GM12878 (cell line): ENCODE results near the gene YTHDF1. TPM values are rescaled to one million over a fixed set of nuclear protein-coding genes. Genes with fewer than 3 reads are reported as not detected.
A peak's percentile ranks its signal among the peaks of the same experiment; 100 is the strongest.

Source experiments
- ATAC-seq: fragments of 200-7000 bp; cut with Tn5 transposase; 3 replicates; pipeline ENCODE4 v1.9.1; 2020; ENCODE audit warnings: mild to moderate bottlenecking, moderate library complexity
- BruUV-seq: library from RNA; stranded (reverse); fragments of 400-500 nt; replicated peaks from 2 replicates; lab custom pipeline; 2021; lab: Mats Ljungman, UMichigan
- CTCF ChIA-PET: fragments of 300-600 bp; sonication (Branson Sonifier 250); formaldehyde crosslinking; extraction: SDS; loops from one replicate; lab custom pipeline; 2021; ENCODE audit warnings: inconsistent platforms; lab: Yijun Ruan, JAX
- POLR2A ChIA-PET: fragments of 350-600 bp; formaldehyde crosslinking; extraction: SDS; loops from one replicate; lab custom pipeline; 2021; ENCODE audit warnings: inconsistent platforms; lab: Charles Lee
- RAD21 ChIA-PET: fragments of 300-600 bp; sonication (Branson Sonifier 250); formaldehyde crosslinking; loops from one replicate; lab custom pipeline; 2023; ENCODE audit warnings: antibody characterized with exemption; ENCODE audit not compliant: unreplicated experiment; lab: Charles Lee
- SMC1A ChIA-PET: fragments of 300-600 bp; sonication (Branson Sonifier 250); formaldehyde crosslinking; loops from one replicate; lab custom pipeline; 2023; ENCODE audit not compliant: unreplicated experiment, uncharacterized antibody; lab: Charles Lee
- DNase-seq: peaks from one replicate; pipeline ENCODE4 v3.0.0-alpha.2; 2011; ENCODE audit warnings: low read depth, low spot score
- FAIRE-seq: peaks from 3 replicates; lab custom pipeline; 2011; peaks lifted over from hg19 to GRCh38; lab: Jason Lieb, UNC
- H2AFZ ChIP-seq: 2 replicates; pipeline ENCODE4 v1.6.0; 2011; ENCODE audit warnings: low read depth, low read length, control low read depth; ENCODE audit not compliant: control insufficient read depth
- H3K27ac ChIP-seq: 2 replicates; pipeline ENCODE4 v1.5.1; 2011; ENCODE audit warnings: control low read depth; ENCODE audit not compliant: control insufficient read depth, insufficient read depth
- H3K27me3 ChIP-seq, 2 experiments: replicated peaks in 1 of 2; 2 replicates each; pipeline versions ENCODE4 v1.6.0 to v1.6.1; 2011; ENCODE audit warnings: low read length in 1 of 2; ENCODE audit not compliant: control insufficient read depth in 2 of 2, insufficient read depth in 2 of 2
- H3K36me3 ChIP-seq, 2 experiments: 2 replicates each; pipeline ENCODE4 v1.5.1; 2011; ENCODE audit warnings: low read length in 1 of 2; ENCODE audit not compliant: control insufficient read depth in 2 of 2, insufficient read depth in 2 of 2
- H3K4me1 ChIP-seq: 2 replicates; pipeline ENCODE4 v1.6.1; 2011; ENCODE audit warnings: mild to moderate bottlenecking, low read length, moderate library complexity, mixed read lengths; ENCODE audit not compliant: control insufficient read depth, insufficient read depth
- H3K4me2 ChIP-seq: 2 replicates; pipeline ENCODE4 v1.6.0; 2011; ENCODE audit warnings: control low read depth; ENCODE audit not compliant: control insufficient read depth, insufficient read depth
- H3K4me3 ChIP-seq: fragments of 200-600 bp; sonication (generic); 2 replicates; pipeline ENCODE4 v1.5.1; 2016
- H3K79me2 ChIP-seq: 2 replicates; pipeline ENCODE4 v1.6.0; 2011; ENCODE audit warnings: low read length; ENCODE audit not compliant: control insufficient read depth, insufficient read depth
- H3K9ac ChIP-seq: 2 replicates; pipeline ENCODE4 v1.8.0; 2011; ENCODE audit warnings: low read length, control low read depth, mixed read lengths; ENCODE audit not compliant: control insufficient read depth, insufficient read depth
- H3K9me3 ChIP-seq: replicated peaks from 3 replicates; pipeline ENCODE4 v1.5.1; 2011; ENCODE audit warnings: mild to moderate bottlenecking, low read length; ENCODE audit not compliant: control insufficient read depth, insufficient read depth
- H4K20me1 ChIP-seq: 2 replicates; pipeline ENCODE4 v1.6.0; 2011; ENCODE audit not compliant: control insufficient read depth, insufficient read depth
- IRF5 ChIP-seq: fragments of 450-650 bp; IDR thresholded peaks from 2 replicates; pipeline ENCODE4 v1.6.1; 2017; ENCODE audit warnings: borderline replicate concordance
- KDM1A ChIP-seq: fragments of 200-600 bp; sonication (generic); IDR thresholded peaks from 2 replicates; pipeline ENCODE4 v1.6.1; 2016; ENCODE audit warnings: borderline replicate concordance
- MEF2A ChIP-seq: IDR thresholded peaks from 2 replicates; pipeline ENCODE4 v1.6.1; 2011; ENCODE audit warnings: low read depth, mild to moderate bottlenecking, low read length, moderate library complexity; ENCODE audit not compliant: insufficient read depth
- SRF ChIP-seq, 2 experiments: IDR thresholded peaks; 2 replicates each; pipeline ENCODE4 v1.6.1; 2011; ENCODE audit warnings: low read depth in 2 of 2, low read length in 2 of 2, mild to moderate bottlenecking in 1 of 2, moderate library complexity in 1 of 2
- SUZ12 ChIP-seq: fragments of 200-600 bp; sonication (generic); IDR thresholded peaks from one replicate; pipeline ENCODE4 v1.6.1; 2018; ENCODE audit warnings: antibody characterized with exemption, mild to moderate bottlenecking; ENCODE audit not compliant: unreplicated experiment
- YBX1 ChIP-seq: fragments of 450-650 bp; IDR thresholded peaks from 2 replicates; pipeline ENCODE4 v1.6.1; 2016; ENCODE audit warnings: antibody characterized with exemption
- ZNF592 ChIP-seq: fragments of 450-650 bp; IDR thresholded peaks from 2 replicates; pipeline ENCODE4 v1.6.1; 2017; ENCODE audit warnings: mild to moderate bottlenecking, moderate library complexity
- WGBS: methylation state at CpG from one replicate; pipeline ENCODE4 v1.1.6; 2016; ENCODE audit warnings: low lambda C conversion rate; ENCODE audit not compliant: insufficient replicate concordance, insufficient coverage; ENCODE audit errors: missing lambda C conversion rate; 5-methylcytosine and 5-hydroxymethylcytosine counted together
- in situ Hi-C: fragments of 300-500 bp; cut with MboI; formaldehyde crosslinking; loops from 9 replicates; pipeline ENCODE4 v1.14.3; 2018; ENCODE audit warnings: mixed read lengths
- intact Hi-C: fragments of 100-400 bp; cut with micrococcal nuclease; formaldehyde crosslinking; loops from one replicate; pipeline ENCODE4 v1.14.2; 2022; ENCODE audit not compliant: unreplicated experiment
- polyA plus RNA-seq, 11 experiments: library from polyadenylated mRNA; depleted of rRNA in 4 of 11; unstranded in 6 of 11; stranded (reverse) in 5 of 11; fragments of >200 nt; fragmentation: Nextera tagmentation in 4 of 11; fragmentation: Illumina TruSeq in 1 of 11; extraction: Ambion mirVana in 4 of 11; extraction: Trizol in 1 of 11; gene quantifications; 1 replicate in 1 of 11; 2 replicates in 10 of 11; pipeline versions ENCODE4 v1.2.1 to v1.2.3, GENCODE V29; 2011 to 2016; ENCODE audit warnings: inconsistent platforms in 2 of 11, missing spikeins in 2 of 11, low read depth in 1 of 11
- total RNA-seq, 4 experiments: library from RNA; depleted of rRNA in 3 of 4; stranded (reverse); fragments of >200 nt in 3 of 4; fragmentation: Illumina TruSeq in 1 of 4; extraction: Trizol in 1 of 4; gene quantifications; 2 replicates each; pipeline versions ENCODE4 v1.2.1 to v1.2.3, GENCODE V29; 2013 to 2021

YTHDF1 gene
- total and polyA plus RNA-seq, 10 of the 15 experiments (the other 5 are each of a cell fraction or from before 2014, with no cell fraction given) = 4.6 to 37.8 (median 20.5) TPM

- 13% methylated on average over 40 of the region's 77 CpGs for WGBS
- Histone ChIP-seq H3K27ac (no peak overlapping the region), H3K4me1 (no peaks in the 10 kb centered on the region), H3K27me3 (peaks cover 19 to 21% of the 10 kb centered on the region in 2 experiments), H3K36me3 (no peaks in the 10 kb centered on the region)
- intact Hi-C loops = no loop called here
- in situ Hi-C loops = no loop called here
- SMC1A ChIA-PET = no interaction called here
- TF ChIP-seq SRF (IDR thresholded peaks at IDR 0.05; ENCODE audit: low read depth in 2 of 2, low read length in 2 of 2) (no peak), MEF2A (no peak), IRF5 (no peak), SUZ12 (peak; percentile 83), ZNF592 (no peak), YBX1 (no peak), KDM1A (no peak)
- TF ChIP-seq, all 136 proteins: peak for 1
- Histone ChIP-seq H3K79me2 (no peaks in the 10 kb centered on the region), H3K4me3 (no peak overlapping the region), H3K4me2 (no peak overlapping the region), H2AFZ (no peak overlapping the region), H3K9ac (no peak overlapping the region), H3K9me3 (no peaks in the 10 kb centered on the region), H4K20me1 (no peaks in the 10 kb centered on the region)
- FAIRE-seq (no peak), DNase-seq (no peak), ATAC-seq (no peak)
- ChIA-PET CTCF (no interaction called here), RAD21 (interaction anchor here (1.2 kb wide), 1 partner anchor 203 kb away, joined by 3 read pairs; no protein-coding TSS in a partner anchor), POLR2A (no interaction called here)
- BruUV-seq = no TSS peak
Observed at GRCh38 chr20:63175038-63175895, 40.7 kb downstream of the YTHDF1 start.
